Measurements from ENCODE around the gene BRD7. TPM values are rescaled to one million over a fixed set of nuclear protein-coding genes. Genes with fewer than 3 reads are reported as not detected.
"Not testable (repeated sequence)": the region's sequence is repeated elsewhere in the genome, so short reads cannot be mapped to it uniquely, and the experiment has no call there.

The BRD7 gene
- total RNA-seq, 4 donors from 2014 or later, result 38.3 to 55.9 (median 48.8) TPM

DNA sequence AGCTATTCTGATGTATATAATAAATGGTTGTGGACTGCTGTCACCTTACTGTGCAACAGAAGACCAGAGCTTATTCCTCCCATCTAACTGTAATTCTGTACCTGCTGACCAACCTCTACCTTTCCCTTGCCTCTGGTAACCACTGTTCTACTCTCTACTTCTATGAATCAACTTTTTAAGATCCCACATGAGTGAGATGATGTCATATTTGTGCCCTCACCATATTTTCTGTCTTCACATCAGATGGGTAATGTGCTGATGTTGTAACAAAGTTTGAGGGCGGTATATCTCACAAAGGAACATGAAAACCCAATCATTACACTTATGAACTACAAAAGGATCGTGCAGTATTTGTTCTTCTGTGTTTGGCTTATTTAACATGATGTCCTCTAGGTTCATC lies 16.8 kb downstream of the BRD7 start:
- no peak for TF ChIP-seq POLR2A (IDR thresholded peaks at IDR 0.05)
- TF ChIP-seq, protein P1, sequence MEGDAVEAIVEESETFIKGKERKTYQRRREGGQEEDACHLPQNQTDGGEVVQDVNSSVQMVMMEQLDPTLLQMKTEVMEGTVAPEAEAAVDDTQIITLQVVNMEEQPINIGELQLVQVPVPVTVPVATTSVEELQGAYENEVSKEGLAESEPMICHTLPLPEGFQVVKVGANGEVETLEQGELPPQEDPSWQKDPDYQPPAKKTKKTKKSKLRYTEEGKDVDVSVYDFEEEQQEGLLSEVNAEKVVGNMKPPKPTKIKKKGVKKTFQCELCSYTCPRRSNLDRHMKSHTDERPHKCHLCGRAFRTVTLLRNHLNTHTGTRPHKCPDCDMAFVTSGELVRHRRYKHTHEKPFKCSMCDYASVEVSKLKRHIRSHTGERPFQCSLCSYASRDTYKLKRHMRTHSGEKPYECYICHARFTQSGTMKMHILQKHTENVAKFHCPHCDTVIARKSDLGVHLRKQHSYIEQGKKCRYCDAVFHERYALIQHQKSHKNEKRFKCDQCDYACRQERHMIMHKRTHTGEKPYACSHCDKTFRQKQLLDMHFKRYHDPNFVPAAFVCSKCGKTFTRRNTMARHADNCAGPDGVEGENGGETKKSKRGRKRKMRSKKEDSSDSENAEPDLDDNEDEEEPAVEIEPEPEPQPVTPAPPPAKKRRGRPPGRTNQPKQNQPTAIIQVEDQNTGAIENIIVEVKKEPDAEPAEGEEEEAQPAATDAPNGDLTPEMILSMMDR (IDR thresholded peaks at IDR 0.05 in 4 of 5, conservative IDR thresholded peaks at IDR 0.05 in 1 of 5), result no peak
- peaks cover 0 to 57% of the 10 kb centered on the region in 2 donors for H3K36me3 ChIP-seq
- no peak for DNase-seq
- in situ Hi-C loops (cut with MboI; ENCODE audit: low sequenced_read_pairs in 4 of 4) (loop anchor here (10.0 to 25.0 kb wide), 6 partner anchors 137 to 460 kb away; partner anchors contain the start of gene CNEP1R1 (in 2 of the 4)), intact Hi-C loops (cut with DNase I; ENCODE audit: low total_unique reads) (loop anchor here (5.0 kb wide), 1 partner anchor 325 kb away; the partner anchor contains the start of gene CNEP1R1)
- H3K9me3 ChIP-seq, result no peaks in the 10 kb centered on the region
- no peaks in the 10 kb centered on the region for H3K4me1 ChIP-seq
- H3K27ac ChIP-seq, result no peak overlapping the region
- H3K4me3 ChIP-seq, result no peak overlapping the region
- no peaks in the 10 kb centered on the region for H3K27me3 ChIP-seq
- no peak for ATAC-seq

DNA sequence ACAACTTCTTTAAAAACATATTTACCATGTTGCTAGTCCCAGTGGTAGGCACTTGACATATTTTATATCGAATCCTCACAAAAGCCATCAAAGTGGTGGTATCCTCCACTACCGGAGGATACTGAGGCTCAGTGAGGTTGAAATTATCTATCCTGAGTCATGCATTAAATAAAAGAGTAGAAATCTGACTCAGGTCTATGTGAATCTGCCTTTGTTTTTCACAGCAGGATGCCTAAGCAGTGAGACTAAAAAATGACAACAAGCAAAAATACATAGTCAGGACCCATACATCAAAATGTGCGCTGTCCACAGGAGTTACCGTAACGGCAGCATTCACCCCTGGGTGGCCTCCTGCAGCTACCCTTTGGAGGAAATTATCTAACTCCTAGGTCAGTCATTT lies 17.7 kb downstream of the BRD7 start:
- H3K27me3 ChIP-seq, result no peaks in the 10 kb centered on the region
- peaks cover 0 to 57% of the 10 kb centered on the region in 2 donors for H3K36me3 ChIP-seq
- no peak overlapping the region for H3K4me3 ChIP-seq
- TF ChIP-seq, protein P1 (IDR thresholded peaks at IDR 0.05 in 4 of 5, conservative IDR thresholded peaks at IDR 0.05 in 1 of 5), result no peak
- no peak for TF ChIP-seq POLR2A (IDR thresholded peaks at IDR 0.05)
- DNase-seq (no peak), ATAC-seq (no peak)
- H3K9me3 ChIP-seq, result no peaks in the 10 kb centered on the region
- no peak overlapping the region for H3K27ac ChIP-seq
- intact Hi-C loops (cut with DNase I; ENCODE audit: low total_unique reads), result loop anchor here (5.0 kb wide), 1 partner anchor 324 kb away; the partner anchor contains the start of gene CNEP1R1
- H3K4me1 ChIP-seq, result no peaks in the 10 kb centered on the region
- in situ Hi-C loops (cut with MboI; ENCODE audit: low sequenced_read_pairs in 4 of 4), result loop anchor here (10.0 to 25.0 kb wide), 6 partner anchors 136 to 461 kb away; partner anchors contain the start of gene CNEP1R1 (in 2 of the 4)

DNA sequence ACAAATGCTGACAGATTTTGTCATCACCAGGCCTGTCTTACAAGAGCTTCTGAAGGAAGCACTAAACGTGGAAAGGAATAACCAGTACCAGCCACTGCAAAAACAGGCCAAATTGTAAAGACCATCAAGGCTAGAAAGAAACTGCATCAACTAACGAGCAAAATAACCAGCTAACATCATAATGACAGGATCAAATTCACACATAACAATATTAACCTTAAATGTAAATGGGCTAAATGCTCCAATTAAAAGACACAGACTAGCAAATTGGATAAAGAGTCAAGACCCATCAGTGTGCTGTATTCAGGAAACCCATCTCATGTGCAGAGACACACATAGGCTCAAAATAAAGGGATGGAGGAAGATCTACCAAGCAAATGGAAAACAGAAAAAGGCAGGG lies 23.6 kb downstream of the BRD7 start:
- DNase-seq; H3K27ac ChIP-seq; H3K9me3 ChIP-seq; in situ Hi-C loops (cut with MboI; ENCODE audit: low sequenced_read_pairs in 4 of 4); ATAC-seq; H3K4me3 ChIP-seq; H3K4me1 ChIP-seq; intact Hi-C loops (cut with DNase I; ENCODE audit: low total_unique reads); H3K27me3 ChIP-seq: not testable (repeated sequence)
- H3K36me3 ChIP-seq, result peaks cover 0 to 33% of the 10 kb centered on the region in 2 donors

DNA sequence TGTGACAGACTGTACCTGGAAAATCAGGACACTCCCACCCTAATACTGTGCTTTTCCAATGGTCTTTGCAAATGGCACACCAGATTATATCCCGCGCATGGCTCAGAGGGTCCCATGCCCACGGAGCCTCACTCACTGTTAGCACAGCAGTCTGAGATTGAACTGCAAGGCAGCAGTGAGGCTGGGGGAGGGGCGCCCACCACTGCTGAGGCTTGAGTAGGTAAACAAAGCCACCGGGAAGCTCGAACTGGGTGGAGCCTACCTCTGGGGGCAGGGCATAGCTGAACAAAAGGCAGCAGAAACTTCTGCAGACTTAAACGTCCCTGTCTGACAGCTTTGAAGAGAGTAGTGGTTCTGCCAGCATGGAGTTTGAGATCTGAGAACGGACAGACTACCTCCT lies 25.2 kb downstream of the BRD7 start:
- H3K27ac ChIP-seq; intact Hi-C loops (cut with DNase I; ENCODE audit: low total_unique reads); in situ Hi-C loops (cut with MboI; ENCODE audit: low sequenced_read_pairs in 4 of 4); H3K9me3 ChIP-seq; H3K4me3 ChIP-seq; H3K4me1 ChIP-seq; ATAC-seq; DNase-seq; H3K27me3 ChIP-seq: not testable (repeated sequence)
- peaks cover 0 to 37% of the 10 kb centered on the region in 2 donors for H3K36me3 ChIP-seq

DNA sequence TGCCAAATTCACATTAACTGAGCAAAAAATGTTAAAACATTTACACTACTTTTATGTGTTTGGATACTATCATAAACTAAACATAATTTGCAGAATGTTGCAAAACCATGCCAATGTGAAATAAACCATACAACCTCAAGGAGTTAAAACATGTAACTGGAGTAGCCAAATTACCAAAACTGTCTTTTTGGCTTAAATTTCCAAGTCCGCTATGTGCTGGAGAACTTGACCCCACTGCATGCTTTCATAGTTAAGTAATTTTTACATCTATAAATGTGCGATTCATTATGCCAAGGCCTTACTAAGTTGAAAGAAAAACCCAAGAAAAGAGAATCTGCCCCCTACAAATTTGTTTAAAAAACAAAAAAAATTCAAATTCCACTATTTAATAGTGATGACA lies 28.2 kb downstream of the BRD7 start:
- no peak for DNase-seq
- no peak overlapping the region for H3K27ac ChIP-seq
- no peaks in the 10 kb centered on the region for H3K4me1 ChIP-seq
- TF ChIP-seq, protein P1 (IDR thresholded peaks at IDR 0.05 in 4 of 5, conservative IDR thresholded peaks at IDR 0.05 in 1 of 5), result no peak
- no peak for TF ChIP-seq POLR2A (IDR thresholded peaks at IDR 0.05)
- in situ Hi-C loops (cut with MboI; ENCODE audit: low sequenced_read_pairs in 4 of 4) (no loop called here), intact Hi-C loops (cut with DNase I; ENCODE audit: low total_unique reads) (no loop called here)
- ATAC-seq, result no peak
- peaks cover 0 to 39% of the 10 kb centered on the region in 2 donors for H3K36me3 ChIP-seq
- H3K9me3 ChIP-seq, result no peaks in the 10 kb centered on the region
- no peak overlapping the region for H3K4me3 ChIP-seq
- no peaks in the 10 kb centered on the region for H3K27me3 ChIP-seq

Measured in gastrocnemius medialis (tissue), 4 donors.